CD4-positive, alpha-beta memory T cell (primary cell): ENCODE data around the gene AGBL1. TPM values are rescaled to one million over a fixed set of nuclear protein-coding genes. Genes with fewer than 3 reads are reported as not detected.

ENCODE experiments used
- CTCF ChIA-PET: fragments of 350-600 bp; sonication (Branson Sonifier 250); formaldehyde crosslinking; loops from one replicate; lab custom pipeline; 2021; ENCODE audit warnings: inconsistent platforms; ENCODE audit not compliant: partially characterized antibody; lab: Charles Lee
- POLR2A ChIA-PET: fragments of 350-600 bp; sonication (Branson Sonifier 250); formaldehyde crosslinking; loops from one replicate; lab custom pipeline; 2021; ENCODE audit not compliant: partially characterized antibody; lab: Charles Lee
- DNase-seq, 5 donors: peaks; one replicate each; pipeline versions ENCODE4 v3.0.0 to v3.0.0-alpha.2; 2020 to 2022; ENCODE audit warnings: mixed read lengths in 1 of 5
- H3K27ac ChIP-seq: one replicate; pipeline ENCODE4 v1.7.0; 2013; ENCODE audit warnings: low read depth, low read length
- H3K27me3 ChIP-seq: 2 replicates; pipeline ENCODE4 v1.7.0; 2013; ENCODE audit warnings: mild to moderate bottlenecking, low read length, moderate library complexity; ENCODE audit not compliant: insufficient read depth
- H3K36me3 ChIP-seq: 2 replicates; pipeline ENCODE4 v1.7.0; 2013; ENCODE audit warnings: mild to moderate bottlenecking, low read length, moderate library complexity; ENCODE audit not compliant: insufficient read depth
- H3K4me1 ChIP-seq: 2 replicates; pipeline ENCODE4 v1.7.0; 2013; ENCODE audit warnings: mild to moderate bottlenecking, low read length, moderate library complexity; ENCODE audit not compliant: insufficient read depth
- H3K4me3 ChIP-seq, 2 donors: one replicate each; pipeline ENCODE4 v1.7.0; 2013; ENCODE audit warnings: low read length in 2 of 2, mild to moderate bottlenecking in 1 of 2
- H3K9me3 ChIP-seq, 2 donors: one replicate each; pipeline ENCODE4 v1.7.0; 2013; ENCODE audit warnings: low read length in 2 of 2, control low read depth in 1 of 2; ENCODE audit not compliant: control insufficient read depth in 1 of 2
- H3K27ac Mint-ChIP-seq, 7 donors: one replicate each; pipeline ENCODE4 v1.8.0; 2020 to 2021; ENCODE audit warnings: mixed read lengths in 7 of 7, mild to moderate bottlenecking in 6 of 7, inconsistent platforms in 3 of 7, moderate library complexity in 3 of 7
- H3K27me3 Mint-ChIP-seq, 2 donors: one replicate each; pipeline ENCODE4 v1.8.0; 2020 to 2021; ENCODE audit warnings: mixed read lengths in 2 of 2
- H3K36me3 Mint-ChIP-seq, 2 donors: one replicate each; pipeline ENCODE4 v1.8.0; 2020 to 2021; ENCODE audit warnings: mixed read lengths in 2 of 2, inconsistent platforms in 1 of 2, mild to moderate bottlenecking in 1 of 2
- H3K4me1 Mint-ChIP-seq, 4 donors: one replicate each; pipeline ENCODE4 v1.8.0; 2020 to 2021; ENCODE audit warnings: mixed read lengths in 4 of 4, mild to moderate bottlenecking in 1 of 4
- H3K4me3 Mint-ChIP-seq, 8 donors: one replicate each; pipeline ENCODE4 v1.8.0; 2020 to 2021; ENCODE audit warnings: mixed read lengths in 8 of 8, mild to moderate bottlenecking in 7 of 8, moderate library complexity in 6 of 8, inconsistent platforms in 3 of 8
- H3K9me3 Mint-ChIP-seq, 8 donors: one replicate each; pipeline ENCODE4 v1.8.0; 2020 to 2021; ENCODE audit warnings: mixed read lengths in 8 of 8, mild to moderate bottlenecking in 5 of 8, inconsistent platforms in 3 of 8, moderate library complexity in 1 of 8
- intact Hi-C: fragments of 100-400 bp; cut with micrococcal nuclease; formaldehyde crosslinking; loops from one replicate; pipeline ENCODE4 v1.15.1; 2023
- polyA plus RNA-seq, 2 donors: library from polyadenylated mRNA; unstranded; fragments of 300-500 nt; fragmentation: Illumina TruSeq; gene quantifications; one replicate each; pipeline ENCODE4 v1.2.3, GENCODE V29; 2021
- total RNA-seq, 2 experiments: library from RNA; stranded (reverse); gene quantifications; one replicate each; pipeline ENCODE4 v1.2.3, GENCODE V29; 2021

The AGBL1 gene
- total and polyA plus RNA-seq, 4 experiments from 2014 or later, result not detected

DNA sequence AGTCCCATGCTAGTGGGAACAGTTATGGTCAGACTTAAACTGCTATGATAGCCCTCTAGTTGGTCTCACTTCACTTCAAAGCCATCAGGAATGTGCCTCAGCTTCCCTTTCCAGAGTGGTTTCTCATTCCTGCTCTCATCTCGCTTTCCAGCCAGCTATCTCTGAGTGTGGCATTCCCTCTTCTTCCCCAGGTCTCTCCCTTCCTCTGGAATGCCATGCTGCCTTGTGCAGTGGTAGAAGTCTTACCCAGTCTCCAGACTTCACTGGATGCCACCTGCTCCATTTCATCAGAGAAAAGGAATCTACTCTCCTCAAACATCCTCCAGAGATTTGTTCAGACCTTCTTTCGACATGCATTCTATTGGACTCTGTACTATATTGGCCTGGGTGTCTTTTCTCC, 83.0 kb downstream of the AGBL1 start:
- H3K27me3 ChIP-seq, result no peaks in the 10 kb centered on the region
- Mint-ChIP-seq H3K9me3 (no peaks in the 10 kb centered on the region), H3K4me3 (no peak overlapping the region), H3K4me1 (no peaks in the 10 kb centered on the region), H3K27ac (no peak overlapping the region), H3K27me3 (peaks cover 5 to 19% of the 10 kb centered on the region in 2 donors), H3K36me3 (no peaks in the 10 kb centered on the region)
- POLR2A ChIA-PET, result no interaction called here
- H3K9me3 ChIP-seq, result no peaks in the 10 kb centered on the region
- CTCF ChIA-PET, result no interaction called here
- no peaks in the 10 kb centered on the region for H3K36me3 ChIP-seq
- no peaks in the 10 kb centered on the region for H3K4me1 ChIP-seq
- no peak overlapping the region for H3K4me3 ChIP-seq
- intact Hi-C loops, result no loop called here
- no peak for DNase-seq
- no peak overlapping the region for H3K27ac ChIP-seq

DNA sequence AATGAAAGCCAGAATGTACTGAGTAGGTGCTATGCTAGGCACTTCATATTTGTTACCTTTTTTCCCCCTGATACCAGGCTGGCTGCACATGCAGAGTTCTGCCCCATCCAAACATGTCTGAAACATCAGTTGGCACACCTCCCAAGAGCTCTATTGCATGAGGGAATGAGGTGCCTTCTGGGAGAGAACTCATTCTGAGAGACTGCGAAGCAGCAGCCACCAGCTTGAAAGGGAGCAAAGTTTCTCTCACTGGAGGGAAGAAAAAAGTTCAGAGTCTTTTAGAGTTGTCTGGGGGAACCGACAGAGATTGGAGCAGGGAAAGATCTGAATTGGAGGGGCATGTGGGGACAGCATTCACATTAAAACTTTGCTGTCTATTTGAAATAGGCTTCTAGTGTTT, 84.1 kb downstream of the AGBL1 start:
- Histone ChIP-seq H3K4me3 (no peak overlapping the region), H3K4me1 (no peaks in the 10 kb centered on the region), H3K27ac (no peak overlapping the region), H3K27me3 (no peaks in the 10 kb centered on the region), H3K9me3 (no peaks in the 10 kb centered on the region), H3K36me3 (no peaks in the 10 kb centered on the region)
- H3K4me1 Mint-ChIP-seq, result no peaks in the 10 kb centered on the region
- CTCF ChIA-PET, result no interaction called here
- intact Hi-C loops, result no loop called here
- no peaks in the 10 kb centered on the region for H3K36me3 Mint-ChIP-seq
- H3K27ac Mint-ChIP-seq, result no peak overlapping the region
- no peak for DNase-seq
- H3K4me3 Mint-ChIP-seq, result no peak overlapping the region
- H3K9me3 Mint-ChIP-seq, result no peaks in the 10 kb centered on the region
- H3K27me3 Mint-ChIP-seq, result peaks cover 9 to 18% of the 10 kb centered on the region in 2 donors
- POLR2A ChIA-PET, result no interaction called here

DNA sequence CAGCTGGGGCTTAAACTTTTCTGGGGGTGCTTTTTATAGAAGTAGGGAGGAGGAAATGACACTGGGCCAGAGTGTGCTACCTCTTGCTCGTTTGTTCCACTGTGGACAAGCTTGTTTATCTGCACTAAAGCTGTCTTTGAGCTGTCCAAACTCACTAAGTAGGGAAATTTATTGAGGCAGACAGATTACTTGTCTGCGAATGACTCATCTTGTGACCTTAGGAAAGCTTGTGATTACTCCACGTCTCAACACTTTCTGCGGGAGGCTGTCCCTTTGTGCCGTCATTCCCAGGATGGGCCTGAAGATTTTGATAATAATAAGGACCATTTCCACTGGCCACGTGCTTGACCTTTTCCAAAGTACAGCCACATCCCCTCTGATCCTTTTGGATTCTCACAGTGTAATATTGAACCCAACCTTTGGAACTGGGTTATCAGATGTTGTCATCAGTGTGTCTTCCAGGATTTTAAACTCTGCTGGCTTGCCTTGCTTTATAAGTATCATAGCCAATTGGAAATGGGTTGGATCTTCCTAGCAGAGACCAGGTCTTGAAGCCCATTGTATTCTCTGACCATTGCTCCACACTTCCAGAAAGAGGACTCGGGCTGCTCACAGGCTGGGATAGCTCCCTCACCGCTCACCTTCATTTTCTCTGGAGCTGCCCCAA, 84.7 kb downstream of the AGBL1 start:
- Histone ChIP-seq H3K36me3 (no peaks in the 10 kb centered on the region), H3K27me3 (no peaks in the 10 kb centered on the region), H3K4me3 (no peak overlapping the region), H3K4me1 (no peaks in the 10 kb centered on the region), H3K9me3 (no peaks in the 10 kb centered on the region), H3K27ac (no peak overlapping the region)
- no peaks in the 10 kb centered on the region for H3K9me3 Mint-ChIP-seq
- intact Hi-C loops, result no loop called here
- H3K27me3 Mint-ChIP-seq, result peaks cover 9 to 15% of the 10 kb centered on the region in 2 donors
- no peak for DNase-seq
- POLR2A ChIA-PET, result no interaction called here
- H3K36me3 Mint-ChIP-seq, result no peaks in the 10 kb centered on the region
- CTCF ChIA-PET, result no interaction called here
- H3K27ac Mint-ChIP-seq, result no peak overlapping the region
- H3K4me3 Mint-ChIP-seq, result no peak overlapping the region
- no peaks in the 10 kb centered on the region for H3K4me1 Mint-ChIP-seq

DNA sequence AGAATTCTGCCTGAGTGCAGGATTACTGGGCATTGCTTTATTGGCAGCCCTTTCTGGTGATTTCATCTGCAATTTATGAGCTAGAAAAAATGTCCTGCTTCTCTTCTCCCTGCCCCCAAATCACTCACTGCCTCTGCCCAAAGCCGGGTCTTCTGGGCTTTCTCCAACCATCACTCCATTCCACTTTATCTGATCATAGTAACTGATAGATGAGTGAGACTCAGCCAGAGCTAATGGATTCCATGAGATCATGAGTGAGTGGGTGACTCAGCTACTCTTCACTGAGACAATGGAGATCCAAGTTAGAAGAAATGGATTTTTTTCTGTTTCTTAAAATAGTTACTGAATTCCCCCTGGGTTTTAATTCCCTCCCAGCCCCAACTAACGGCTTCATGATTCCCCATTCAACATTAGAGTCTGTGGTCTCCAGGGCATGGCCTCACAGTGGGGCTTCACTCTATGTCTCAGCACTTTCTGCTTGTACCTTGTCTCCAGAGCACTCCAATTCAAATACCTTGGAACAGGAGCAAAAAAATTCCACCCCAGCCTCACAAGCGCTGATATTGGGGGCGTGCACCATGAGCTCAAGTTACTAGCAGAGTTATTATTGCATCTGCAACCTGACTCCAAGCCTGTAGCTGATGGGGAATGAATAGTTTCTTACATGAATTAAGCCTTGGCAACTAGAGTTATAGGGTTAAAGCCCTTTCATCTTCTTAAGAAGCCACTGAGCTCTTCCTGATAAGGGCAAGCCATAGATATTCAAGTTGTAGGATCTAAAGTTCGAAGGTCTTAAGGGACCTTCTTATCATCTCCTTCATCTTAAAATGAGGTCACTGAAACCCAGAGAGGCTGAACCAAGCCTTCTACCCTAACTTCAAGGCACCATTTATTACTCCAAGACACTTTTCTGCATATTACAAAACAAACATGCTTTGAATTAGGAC, 85.9 kb downstream of the AGBL1 start:
- H3K27me3 ChIP-seq, result no peaks in the 10 kb centered on the region
- POLR2A ChIA-PET, result no interaction called here

DNA sequence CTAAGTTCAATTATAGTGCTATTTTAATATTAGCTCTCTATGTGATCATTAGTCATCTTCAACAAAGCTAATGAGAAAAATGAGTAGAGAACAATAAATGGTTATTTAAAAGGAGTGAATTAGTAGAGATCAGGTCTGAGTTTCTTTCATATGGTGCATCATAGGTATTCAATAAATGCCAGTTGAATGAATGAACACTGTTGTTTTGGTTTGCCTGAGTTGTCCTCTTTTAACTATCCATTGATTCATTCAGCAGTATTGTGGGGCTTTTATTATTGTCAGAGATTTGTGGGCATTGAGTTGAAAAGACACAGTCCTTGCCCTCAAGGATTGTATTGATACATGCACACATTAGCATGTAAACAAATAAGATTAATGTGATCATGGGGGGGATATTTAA, 88.2 kb downstream of the AGBL1 start:
- peaks cover 7 to 12% of the 10 kb centered on the region in 2 donors for H3K27me3 Mint-ChIP-seq
- Histone ChIP-seq H3K27me3 (no peaks in the 10 kb centered on the region), H3K36me3 (no peaks in the 10 kb centered on the region), H3K4me1 (no peaks in the 10 kb centered on the region), H3K9me3 (no peaks in the 10 kb centered on the region), H3K27ac (no peak overlapping the region), H3K4me3 (no peak overlapping the region)
- POLR2A ChIA-PET, result no interaction called here
- no peak overlapping the region for H3K27ac Mint-ChIP-seq
- no peaks in the 10 kb centered on the region for H3K9me3 Mint-ChIP-seq
- intact Hi-C loops, result no loop called here
- no peaks in the 10 kb centered on the region for H3K36me3 Mint-ChIP-seq
- CTCF ChIA-PET, result no interaction called here
- DNase-seq, result no peak
- no peaks in the 10 kb centered on the region for H3K4me1 Mint-ChIP-seq
- no peak overlapping the region for H3K4me3 Mint-ChIP-seq

More for the DNA sequence above, 85.9 kb downstream of the AGBL1 start:
- no peaks in the 10 kb centered on the region for H3K4me1 ChIP-seq
- H3K27me3 Mint-ChIP-seq, result peaks cover 9 to 15% of the 10 kb centered on the region in 2 donors
- no peaks in the 10 kb centered on the region for H3K9me3 ChIP-seq
- CTCF ChIA-PET, result no interaction called here
- no peak overlapping the region for H3K4me3 ChIP-seq
- H3K27ac ChIP-seq, result no peak overlapping the region
- H3K36me3 Mint-ChIP-seq, result no peaks in the 10 kb centered on the region
- DNase-seq, result no peak
- H3K27ac Mint-ChIP-seq, result no peak overlapping the region
- no peaks in the 10 kb centered on the region for H3K9me3 Mint-ChIP-seq
- intact Hi-C loops, result no loop called here
- H3K4me3 Mint-ChIP-seq, result no peak overlapping the region
- H3K4me1 Mint-ChIP-seq, result no peaks in the 10 kb centered on the region
- no peaks in the 10 kb centered on the region for H3K36me3 ChIP-seq

DNA sequence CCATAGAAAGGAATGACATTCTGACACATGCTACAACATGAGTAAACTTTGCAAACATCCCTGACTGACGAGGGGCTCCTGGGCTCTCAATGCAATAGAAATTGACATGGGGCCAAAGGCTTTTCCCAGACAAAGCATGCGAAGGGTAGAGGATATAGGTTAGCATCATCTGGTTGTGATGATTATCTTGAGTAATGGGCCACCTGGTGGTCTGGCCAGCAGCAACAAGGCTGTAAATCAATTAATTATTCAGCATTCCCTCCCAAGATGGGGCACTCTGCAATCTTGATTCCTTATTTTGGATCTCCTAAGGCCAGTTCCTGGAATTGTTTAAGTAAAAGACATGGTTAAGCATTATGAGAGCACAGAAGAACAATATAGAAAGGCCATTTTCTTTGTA, 99.2 kb downstream of the AGBL1 start:
- Histone ChIP-seq H3K36me3 (no peaks in the 10 kb centered on the region), H3K27ac (no peak overlapping the region), H3K9me3 (no peaks in the 10 kb centered on the region), H3K4me1 (no peaks in the 10 kb centered on the region), H3K27me3 (no peaks in the 10 kb centered on the region), H3K4me3 (no peak overlapping the region)
- H3K27me3 Mint-ChIP-seq, result peaks cover 4 to 18% of the 10 kb centered on the region in 2 donors
- H3K9me3 Mint-ChIP-seq, result peaks cover 0 to 14% (median 8%) of the 10 kb centered on the region in 8 donors
- POLR2A ChIA-PET, result no interaction called here
- H3K4me3 Mint-ChIP-seq, result no peak overlapping the region
- DNase-seq, result peak in 1 of 5 donors; percentile 1
- CTCF ChIA-PET, result no interaction called here
- H3K4me1 Mint-ChIP-seq, result peaks cover 0 to 2% (median 0%) of the 10 kb centered on the region in 4 donors
- intact Hi-C loops, result no loop called here
- H3K27ac Mint-ChIP-seq, result no peak overlapping the region
- no peaks in the 10 kb centered on the region for H3K36me3 Mint-ChIP-seq

DNA sequence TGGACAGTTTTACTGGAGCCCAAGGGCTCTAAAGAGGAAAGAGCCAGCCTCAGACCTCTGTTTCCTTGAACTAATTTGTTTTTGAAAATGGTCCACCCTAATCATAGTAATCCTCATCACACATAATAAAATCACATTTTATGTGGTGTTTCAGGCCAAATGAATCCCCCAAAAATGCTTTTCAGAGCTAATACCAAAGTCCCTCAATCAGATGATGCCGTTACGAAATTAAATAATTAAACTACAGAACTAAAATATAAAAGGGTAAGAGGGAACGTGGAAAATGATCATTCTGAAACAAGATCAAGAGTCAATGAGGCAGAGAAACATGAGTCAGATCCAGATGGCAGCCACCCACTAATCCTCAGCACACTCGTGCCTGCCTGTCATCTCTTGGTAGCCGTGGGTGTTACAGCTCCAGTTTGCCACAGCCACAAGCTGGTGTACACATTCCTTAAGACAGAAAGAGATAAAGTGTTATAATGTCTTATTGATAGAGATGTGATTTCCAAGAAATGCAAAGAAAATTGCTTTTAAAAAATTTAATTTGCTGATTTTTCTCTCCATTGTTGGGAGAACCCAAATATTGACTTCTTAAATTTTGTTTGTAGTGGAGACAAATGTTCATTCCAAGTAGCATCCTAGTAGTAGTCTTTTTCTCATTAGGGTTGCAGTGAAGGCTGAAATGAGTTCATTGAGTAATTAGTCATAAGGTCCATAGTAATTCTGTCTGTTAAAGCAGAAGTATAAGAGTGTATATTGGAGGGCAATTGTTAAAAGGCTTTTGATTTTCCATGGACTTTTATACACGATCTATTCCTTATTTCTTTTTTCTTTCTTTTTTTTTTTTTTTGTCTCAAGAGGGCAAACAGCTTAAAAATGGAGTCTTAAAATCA, 104.2 kb downstream of the AGBL1 start:
- POLR2A ChIA-PET, result no interaction called here
- Histone ChIP-seq H3K27ac (no peak overlapping the region), H3K27me3 (no peaks in the 10 kb centered on the region), H3K4me3 (no peak overlapping the region), H3K4me1 (no peaks in the 10 kb centered on the region), H3K9me3 (no peaks in the 10 kb centered on the region), H3K36me3 (no peaks in the 10 kb centered on the region)
- DNase-seq, result no peak
- intact Hi-C loops, result no loop called here
- no peak overlapping the region for H3K4me3 Mint-ChIP-seq
- CTCF ChIA-PET, result no interaction called here
- no peaks in the 10 kb centered on the region for H3K36me3 Mint-ChIP-seq
- peaks cover 2 to 8% of the 10 kb centered on the region in 2 donors for H3K27me3 Mint-ChIP-seq
- H3K4me1 Mint-ChIP-seq, result no peaks in the 10 kb centered on the region
- H3K9me3 Mint-ChIP-seq, result peaks cover 0 to 5% (median 0%) of the 10 kb centered on the region in 8 donors
- H3K27ac Mint-ChIP-seq, result no peak overlapping the region
